GM19395 (cell line): ENCODE measurements around the gene TNS4.

Experiments used
- ATAC-seq: cut with Tn5 transposase; IDR thresholded peaks from one replicate; pipeline ENCODE4 v1.9.1; 2021; ENCODE audit warnings: mild to moderate bottlenecking, moderate library complexity; ENCODE audit not compliant: unreplicated experiment

The TNS4 gene

DNA sequence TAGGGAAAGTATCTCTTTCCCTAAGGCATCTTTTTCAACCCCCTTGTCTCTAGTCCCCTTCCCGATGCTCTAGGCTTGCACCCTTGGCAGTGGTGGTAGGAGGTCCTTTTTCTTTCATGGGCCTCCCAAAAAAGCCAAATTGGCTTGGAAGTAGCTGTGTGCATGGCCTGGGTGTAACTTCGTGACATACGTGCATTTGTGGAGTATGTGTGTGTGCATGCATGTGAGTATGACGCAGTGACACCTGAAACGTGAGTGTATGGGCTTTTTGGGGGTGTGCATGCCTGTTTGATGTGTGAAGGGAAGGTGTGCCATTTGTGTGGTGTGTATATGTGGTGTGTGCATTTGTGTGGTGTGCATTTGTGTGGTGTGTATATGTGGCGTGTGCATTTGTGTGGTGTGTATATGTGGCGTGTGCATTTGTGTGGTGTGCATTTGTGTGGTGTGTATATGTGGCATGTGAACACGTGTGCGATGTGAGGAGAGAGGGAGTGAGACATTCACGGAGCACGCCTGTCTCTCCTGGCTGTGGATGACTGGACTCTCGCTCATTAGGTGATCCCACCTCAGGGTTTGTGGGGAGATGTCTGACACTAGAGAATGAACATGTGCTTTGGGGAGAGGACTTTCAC, 42.5 kb downstream of the TNS4 start:
- ATAC-seq = no peak

DNA sequence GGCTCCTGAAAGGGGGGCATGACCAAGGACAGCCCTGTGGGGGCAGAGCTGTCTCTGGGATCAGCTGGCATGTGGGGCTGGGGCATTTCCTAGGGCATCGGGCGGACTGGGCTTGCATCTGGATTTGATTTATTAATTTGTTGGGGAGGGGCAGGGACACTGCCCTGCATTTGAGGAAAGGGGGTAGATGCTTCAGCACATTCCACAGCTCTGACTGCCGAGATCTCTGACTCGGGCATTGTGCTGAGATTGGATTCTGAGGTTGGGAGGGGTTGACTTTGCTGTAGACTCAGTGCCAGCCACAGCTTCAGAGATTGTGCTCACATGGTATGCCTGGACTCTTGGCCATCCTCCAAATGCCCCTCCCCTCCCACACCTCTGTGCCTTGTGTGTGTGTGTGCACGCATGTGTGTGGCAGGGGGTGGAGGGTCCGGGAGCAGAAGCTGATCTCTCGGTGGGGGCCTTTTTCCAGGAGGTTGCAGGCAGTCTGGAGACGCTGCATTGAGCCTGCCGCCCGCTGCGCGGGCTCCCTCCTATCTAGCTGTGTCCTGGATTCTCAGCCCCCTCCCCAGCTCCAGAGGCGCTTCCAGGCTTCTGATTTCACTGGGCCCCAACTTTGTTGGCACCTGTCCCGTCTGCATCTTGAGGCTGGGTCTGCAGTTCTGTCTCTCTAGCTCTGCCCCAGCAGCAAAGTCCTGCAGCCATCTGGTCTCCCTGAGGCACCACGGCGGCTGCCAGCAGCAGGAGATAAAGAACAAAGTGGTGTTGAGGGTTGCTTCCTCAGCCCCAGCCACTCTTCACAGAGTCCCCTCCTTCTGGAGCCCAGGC, 43.2 kb downstream of the TNS4 start:
- ATAC-seq = no peak

GRCh38 chr17:40457369-40457768, 44.1 kb downstream of the TNS4 start:
- no peak for ATAC-seq

DNA sequence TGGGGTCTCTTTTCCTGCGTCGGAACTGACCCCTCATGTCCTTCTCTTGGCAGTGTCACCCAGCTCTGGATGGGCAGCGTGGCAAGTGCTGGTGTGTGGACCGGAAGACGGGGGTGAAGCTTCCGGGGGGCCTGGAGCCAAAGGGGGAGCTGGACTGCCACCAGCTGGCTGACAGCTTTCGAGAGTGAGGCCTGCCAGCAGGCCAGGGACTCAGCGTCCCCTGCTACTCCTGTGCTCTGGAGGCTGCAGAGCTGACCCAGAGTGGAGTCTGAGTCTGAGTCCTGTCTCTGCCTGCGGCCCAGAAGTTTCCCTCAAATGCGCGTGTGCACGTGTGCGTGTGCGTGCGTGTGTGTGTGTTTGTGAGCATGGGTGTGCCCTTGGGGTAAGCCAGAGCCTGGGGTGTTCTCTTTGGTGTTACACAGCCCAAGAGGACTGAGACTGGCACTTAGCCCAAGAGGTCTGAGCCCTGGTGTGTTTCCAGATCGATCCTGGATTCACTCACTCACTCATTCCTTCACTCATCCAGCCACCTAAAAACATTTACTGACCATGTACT, 44.9 kb downstream of the TNS4 start:
- no peak for ATAC-seq

DNA sequence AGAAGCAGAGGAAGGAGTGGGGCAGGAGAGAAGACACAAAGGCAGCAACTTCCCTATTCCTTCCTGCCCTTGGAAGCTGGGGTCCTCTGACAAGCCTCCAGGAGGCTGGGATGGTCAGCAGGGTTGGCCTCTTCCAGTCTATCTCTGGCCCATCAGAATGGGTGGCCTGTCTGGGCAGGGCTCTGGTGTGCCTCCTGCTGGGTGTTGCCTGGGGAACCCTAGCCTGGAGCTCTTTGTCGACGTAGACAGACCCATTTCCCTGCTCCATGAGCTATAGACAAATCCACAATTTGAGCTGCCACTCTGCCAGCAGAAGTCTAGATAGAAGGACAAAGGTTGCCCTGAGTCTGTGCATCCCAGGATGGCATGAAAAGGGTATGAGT, 46.8 kb downstream of the TNS4 start:
- ATAC-seq = no peak

GRCh38 chr17:40453881-40454612, 47.4 kb downstream of the TNS4 start:
- ATAC-seq = no peak

GRCh38 chr17:40452921-40453378, 48.5 kb downstream of the TNS4 start:
- ATAC-seq = no peak

DNA sequence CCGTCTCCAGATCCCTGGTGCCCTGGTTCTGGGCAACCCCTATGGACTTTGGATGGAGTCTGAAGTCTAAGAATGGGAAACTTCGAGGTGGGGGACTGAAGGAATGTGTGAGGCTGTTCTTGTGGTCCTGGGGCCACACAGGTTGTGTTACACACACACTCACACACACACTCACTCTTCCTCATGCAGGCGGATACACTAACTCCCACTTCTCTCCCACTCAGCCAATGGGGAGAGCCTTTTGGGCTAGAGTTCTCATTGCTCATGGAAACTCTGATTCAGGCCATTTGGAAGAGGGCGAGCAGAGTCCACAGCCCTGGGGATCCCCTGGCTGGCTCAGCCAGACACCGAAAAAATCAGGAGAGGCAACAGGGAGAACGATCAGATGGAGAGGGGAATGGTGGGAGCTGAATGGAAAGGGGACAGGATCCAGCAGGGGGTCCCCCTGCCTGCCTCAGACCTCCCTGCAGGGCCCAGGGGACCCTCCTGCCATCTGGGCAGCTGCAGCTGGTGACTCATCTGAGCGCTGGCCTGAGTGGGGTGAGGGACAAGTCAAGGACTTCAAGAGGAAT, 49.1 kb downstream of the TNS4 start:
- no peak for ATAC-seq

DNA sequence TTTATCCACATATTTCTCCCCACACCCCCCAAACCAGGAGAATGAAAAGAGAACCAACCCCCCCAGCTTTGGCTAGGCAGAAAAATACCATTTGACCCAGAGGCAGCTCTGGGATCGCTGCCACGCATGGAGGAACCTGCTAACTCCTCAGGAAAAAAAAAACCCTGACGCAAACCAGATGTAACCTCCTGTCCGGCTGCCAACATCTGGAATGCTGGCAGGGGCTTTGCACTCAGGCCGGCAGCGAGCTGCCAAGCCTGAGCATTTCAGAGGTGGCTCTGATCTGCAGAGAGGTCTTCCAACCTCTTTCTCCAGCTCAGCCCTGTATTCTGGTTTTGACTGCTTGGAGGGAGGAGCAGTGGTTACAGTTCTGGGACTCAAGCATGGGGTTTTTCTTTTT, 50.0 kb downstream of the TNS4 start:
- no peak for ATAC-seq

- no peak for ATAC-seq
Observed at GRCh38 chr17:40450175-40450574, 51.2 kb downstream of the TNS4 start.

- no peak for ATAC-seq
Observed at GRCh38 chr17:40448639-40449261, 52.7 kb downstream of the TNS4 start.

- no peak for ATAC-seq
Observed at GRCh38 chr17:40448213-40448638, 53.2 kb downstream of the TNS4 start.

DNA sequence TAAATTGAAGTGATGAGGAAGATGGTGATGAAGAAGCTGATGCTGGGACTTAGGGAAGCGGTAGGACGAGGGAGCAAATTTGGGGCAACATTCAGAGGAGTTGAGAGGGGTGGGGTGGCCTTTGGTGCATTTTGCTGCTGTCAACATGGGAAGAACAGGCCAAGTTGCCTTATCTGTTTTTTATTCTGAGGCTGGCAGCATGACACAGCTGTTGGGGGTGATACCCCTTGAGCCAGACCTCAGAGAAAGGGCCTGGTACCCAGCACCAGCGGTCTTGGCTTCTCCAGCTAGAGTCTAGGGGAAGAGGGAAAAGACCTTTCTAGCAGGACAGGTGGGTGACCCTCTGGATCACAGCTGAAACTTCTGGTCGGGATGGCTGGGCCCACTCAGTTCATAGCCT, 53.6 kb downstream of the TNS4 start:
- no peak for ATAC-seq

DNA sequence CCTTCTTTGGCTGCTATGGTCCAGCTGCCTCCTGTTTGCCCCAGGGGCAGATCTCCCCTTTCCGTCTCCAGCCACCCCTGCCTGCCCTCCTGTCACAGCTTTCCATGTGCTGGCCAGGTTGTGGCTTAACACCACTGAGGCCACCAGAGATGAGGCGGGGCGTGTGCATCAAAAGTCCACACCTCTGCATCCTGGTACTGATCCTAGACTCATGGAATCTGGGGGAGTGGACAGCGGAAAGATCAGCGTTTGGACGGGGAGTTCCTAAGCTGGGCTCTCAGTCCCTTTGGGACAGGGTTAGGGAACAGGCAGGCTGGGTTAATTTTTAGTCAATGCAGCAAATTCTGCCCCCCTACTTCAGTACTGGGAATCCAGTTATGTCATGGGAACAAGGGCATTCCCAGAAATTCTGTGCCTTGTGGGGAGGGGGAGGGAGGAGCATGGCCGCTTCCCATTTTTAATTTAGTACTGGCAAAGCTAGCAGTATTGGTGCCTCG, 54.2 kb downstream of the TNS4 start:
- no peak for ATAC-seq

DNA sequence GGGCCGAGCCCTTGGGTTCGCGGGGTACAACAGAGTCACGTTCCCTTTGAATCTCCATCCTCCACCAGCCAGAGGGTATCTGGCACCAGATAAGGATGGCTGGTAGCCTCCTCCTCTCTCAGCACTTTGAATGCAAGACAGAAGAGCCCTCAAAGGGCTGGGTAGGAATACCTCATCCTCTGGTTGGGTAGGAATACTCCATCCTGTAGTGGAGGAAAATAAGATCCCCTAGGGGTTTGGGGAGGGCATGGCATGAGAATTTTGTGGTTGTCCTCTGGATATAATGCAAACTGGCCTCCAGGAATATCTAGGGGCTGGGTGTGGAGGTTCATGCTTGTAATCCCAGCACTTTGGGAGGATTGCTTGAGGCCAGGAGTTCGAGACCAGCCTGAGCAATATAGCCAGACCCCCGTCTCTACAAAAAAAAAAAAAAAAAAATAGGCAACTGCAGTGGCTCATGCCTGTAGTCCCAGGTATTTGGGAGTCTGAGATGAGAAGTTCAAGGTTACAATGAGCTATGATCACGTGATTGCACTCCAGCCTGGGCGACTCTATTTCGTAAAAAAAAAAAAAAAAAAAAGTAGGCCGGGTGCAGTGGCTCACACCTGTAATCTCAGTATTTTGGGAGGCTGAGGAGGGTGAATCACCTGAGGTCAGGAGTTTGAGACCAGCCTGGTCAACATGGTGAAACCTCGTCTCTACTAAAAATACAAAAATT, 55.5 kb downstream of the TNS4 start:
- no peak for ATAC-seq

GRCh38 chr17:40443988-40444899, 57.2 kb downstream of the TNS4 start:
- ATAC-seq = no peak

DNA sequence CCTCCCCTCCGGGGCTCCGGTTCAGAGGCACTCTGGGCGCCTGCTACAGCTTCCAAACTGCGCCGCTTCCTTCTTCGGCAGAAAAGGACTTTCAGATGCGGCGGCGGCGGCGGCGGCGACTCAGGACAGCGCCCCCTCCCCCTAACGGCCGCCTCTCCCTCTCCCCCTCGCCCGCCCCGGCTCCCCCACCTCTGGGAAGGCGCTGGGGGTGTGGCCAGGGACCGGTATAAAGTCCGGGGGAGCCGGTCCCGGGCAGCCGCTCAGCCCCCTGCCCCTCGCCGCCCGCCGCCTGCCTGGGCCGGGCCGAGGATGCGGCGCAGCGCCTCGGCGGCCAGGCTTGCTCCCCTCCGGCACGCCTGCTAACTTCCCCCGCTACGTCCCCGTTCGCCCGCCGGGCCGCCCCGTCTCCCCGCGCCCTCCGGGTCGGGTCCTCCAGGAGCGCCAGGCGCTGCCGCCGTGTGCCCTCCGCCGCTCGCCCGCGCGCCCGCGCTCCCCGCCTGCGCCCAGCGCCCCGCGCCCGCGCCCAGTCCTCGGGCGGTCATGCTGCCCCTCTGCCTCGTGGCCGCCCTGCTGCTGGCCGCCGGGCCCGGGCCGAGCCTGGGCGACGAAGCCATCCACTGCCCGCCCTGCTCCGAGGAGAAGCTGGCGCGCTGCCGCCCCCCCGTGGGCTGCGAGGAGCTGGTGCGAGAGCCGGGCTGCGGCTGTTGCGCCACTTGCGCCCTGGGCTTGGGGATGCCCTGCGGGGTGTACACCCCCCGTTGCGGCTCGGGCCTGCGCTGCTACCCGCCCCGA, 58.0 kb downstream of the TNS4 start, which contains the start of gene IGFBP4:
TSS of gene IGFBP4 (plus strand) at position 255 of the 792 bp plus-strand sequence. CDS start at position 541, 286 bp downstream.
- ATAC-seq = no peak
